ENCODE data around the gene ZNF823.
A peak's percentile ranks its signal among the peaks of the same experiment; 100 is the strongest.

ZNF823 gene

GRCh38 chr19:11704626-11705025 is 34.1 kb downstream of the ZNF823 start:
- H3K36me3 ChIP-seq (ENCODE audit: control insufficient read depth in 2 of 2, insufficient read depth in 2 of 2, low read length in 2 of 2): no peaks in the 10 kb centered on the region
- H3K27me3 ChIP-seq (ENCODE audit: control insufficient read depth in 2 of 2, insufficient read depth in 2 of 2, low read length in 2 of 2): no peaks in the 10 kb centered on the region
- no peak overlapping the region for H3K4me3 ChIP-seq (ENCODE audit: low read length in 2 of 2)
- no peak overlapping the region for H3K9ac ChIP-seq (ENCODE audit: low read depth in 1 of 2, low read length in 2 of 2)
- H3K4me1 ChIP-seq (ENCODE audit: control insufficient read depth in 2 of 2, insufficient read depth in 2 of 2, low read length in 2 of 2): no peaks in the 10 kb centered on the region
- H3K9me3 ChIP-seq (ENCODE audit: control insufficient read depth in 2 of 2, low read length in 2 of 2): no peaks in the 10 kb centered on the region
- H3K27ac ChIP-seq (ENCODE audit: low read depth in 2 of 2, low read length in 2 of 2): no peak overlapping the region

- H3K36me3 ChIP-seq (ENCODE audit: control insufficient read depth in 2 of 2, insufficient read depth in 2 of 2, low read length in 2 of 2): no peaks in the 10 kb centered on the region
- H3K27ac ChIP-seq (ENCODE audit: low read depth in 2 of 2, low read length in 2 of 2): no peak overlapping the region
Observed at GRCh38 chr19:11699931-11700794, 38.6 kb downstream of the ZNF823 start.

GRCh38 chr19:11698231-11698630 is 40.5 kb downstream of the ZNF823 start:
- H3K36me3 ChIP-seq (ENCODE audit: control insufficient read depth in 2 of 2, insufficient read depth in 2 of 2, low read length in 2 of 2): no peaks in the 10 kb centered on the region
- H3K4me1 ChIP-seq (ENCODE audit: control insufficient read depth in 2 of 2, insufficient read depth in 2 of 2, low read length in 2 of 2): peaks cover 6 to 12% of the 10 kb centered on the region in 2 donors
- H3K9me3 ChIP-seq (ENCODE audit: control insufficient read depth in 2 of 2, low read length in 2 of 2): no peaks in the 10 kb centered on the region
- no peak overlapping the region for H3K4me3 ChIP-seq (ENCODE audit: low read length in 2 of 2)
- no peak overlapping the region for H3K9ac ChIP-seq (ENCODE audit: low read depth in 1 of 2, low read length in 2 of 2)
- no peaks in the 10 kb centered on the region for H3K27me3 ChIP-seq (ENCODE audit: control insufficient read depth in 2 of 2, insufficient read depth in 2 of 2, low read length in 2 of 2)
- H3K27ac ChIP-seq (ENCODE audit: low read depth in 2 of 2, low read length in 2 of 2): no peak overlapping the region

More at GRCh38 chr19:11699931-11700794, 38.6 kb downstream of the ZNF823 start:
- Histone ChIP-seq H3K4me1 (ENCODE audit: control insufficient read depth in 2 of 2, insufficient read depth in 2 of 2, low read length in 2 of 2) (peaks cover 0 to 2% of the 10 kb centered on the region in 2 donors), H3K9me3 (ENCODE audit: control insufficient read depth in 2 of 2, low read length in 2 of 2) (no peaks in the 10 kb centered on the region), H3K27me3 (ENCODE audit: control insufficient read depth in 2 of 2, insufficient read depth in 2 of 2, low read length in 2 of 2) (no peaks in the 10 kb centered on the region), H3K4me3 (ENCODE audit: low read length in 2 of 2) (no peak overlapping the region), H3K9ac (ENCODE audit: low read depth in 1 of 2, low read length in 2 of 2) (no peak overlapping the region)

- H3K27me3 ChIP-seq (ENCODE audit: control insufficient read depth in 2 of 2, insufficient read depth in 2 of 2, low read length in 2 of 2): no peaks in the 10 kb centered on the region
- H3K36me3 ChIP-seq (ENCODE audit: control insufficient read depth in 2 of 2, insufficient read depth in 2 of 2, low read length in 2 of 2): no peaks in the 10 kb centered on the region
- no peak overlapping the region for H3K4me3 ChIP-seq (ENCODE audit: low read length in 2 of 2)
- peaks cover 6 to 12% of the 10 kb centered on the region in 2 donors for H3K4me1 ChIP-seq (ENCODE audit: control insufficient read depth in 2 of 2, insufficient read depth in 2 of 2, low read length in 2 of 2)
- H3K9ac ChIP-seq (ENCODE audit: low read depth in 1 of 2, low read length in 2 of 2): no peak overlapping the region
- H3K9me3 ChIP-seq (ENCODE audit: control insufficient read depth in 2 of 2, low read length in 2 of 2): no peaks in the 10 kb centered on the region
- H3K27ac ChIP-seq (ENCODE audit: low read depth in 2 of 2, low read length in 2 of 2): no peak overlapping the region
Observed at GRCh38 chr19:11697284-11697855, 41.4 kb downstream of the ZNF823 start.

GRCh38 chr19:11694533-11695439 is 44.0 kb downstream of the ZNF823 start:
- Histone ChIP-seq H3K36me3 (ENCODE audit: control insufficient read depth in 2 of 2, insufficient read depth in 2 of 2, low read length in 2 of 2) (no peaks in the 10 kb centered on the region), H3K27me3 (ENCODE audit: control insufficient read depth in 2 of 2, insufficient read depth in 2 of 2, low read length in 2 of 2) (no peaks in the 10 kb centered on the region), H3K9me3 (ENCODE audit: control insufficient read depth in 2 of 2, low read length in 2 of 2) (no peaks in the 10 kb centered on the region), H3K9ac (ENCODE audit: low read depth in 1 of 2, low read length in 2 of 2) (peak overlapping the region; percentile 60 to 77), H3K4me3 (ENCODE audit: low read length in 2 of 2) (peak overlapping the region; percentile 72 to 81), H3K27ac (ENCODE audit: low read depth in 2 of 2, low read length in 2 of 2) (peak overlapping the region in 1 of 2 donors; percentile 60), H3K4me1 (ENCODE audit: control insufficient read depth in 2 of 2, insufficient read depth in 2 of 2, low read length in 2 of 2) (peaks cover 6 to 12% of the 10 kb centered on the region in 2 donors)

GRCh38 chr19:11693505-11694499 is 44.9 kb downstream of the ZNF823 start:
- H3K9me3 ChIP-seq (ENCODE audit: control insufficient read depth in 2 of 2, low read length in 2 of 2): no peaks in the 10 kb centered on the region
- H3K27me3 ChIP-seq (ENCODE audit: control insufficient read depth in 2 of 2, insufficient read depth in 2 of 2, low read length in 2 of 2): no peaks in the 10 kb centered on the region
- peak overlapping the region; percentile 60 to 77 for H3K9ac ChIP-seq (ENCODE audit: low read depth in 1 of 2, low read length in 2 of 2)
- H3K36me3 ChIP-seq (ENCODE audit: control insufficient read depth in 2 of 2, insufficient read depth in 2 of 2, low read length in 2 of 2): no peaks in the 10 kb centered on the region
- H3K4me3 ChIP-seq (ENCODE audit: low read length in 2 of 2): peak overlapping the region; percentile 72 to 81
- H3K27ac ChIP-seq (ENCODE audit: low read depth in 2 of 2, low read length in 2 of 2): peak overlapping the region in 1 of 2 donors; percentile 60
- peaks cover 6 to 12% of the 10 kb centered on the region in 2 donors for H3K4me1 ChIP-seq (ENCODE audit: control insufficient read depth in 2 of 2, insufficient read depth in 2 of 2, low read length in 2 of 2)

GRCh38 chr19:11692127-11692790 is 46.5 kb downstream of the ZNF823 start:
- H3K4me3 ChIP-seq (ENCODE audit: low read length in 2 of 2): no peak overlapping the region
- no peaks in the 10 kb centered on the region for H3K27me3 ChIP-seq (ENCODE audit: control insufficient read depth in 2 of 2, insufficient read depth in 2 of 2, low read length in 2 of 2)
- no peaks in the 10 kb centered on the region for H3K9me3 ChIP-seq (ENCODE audit: control insufficient read depth in 2 of 2, low read length in 2 of 2)
- H3K4me1 ChIP-seq (ENCODE audit: control insufficient read depth in 2 of 2, insufficient read depth in 2 of 2, low read length in 2 of 2): peaks cover 6 to 12% of the 10 kb centered on the region in 2 donors
- no peaks in the 10 kb centered on the region for H3K36me3 ChIP-seq (ENCODE audit: control insufficient read depth in 2 of 2, insufficient read depth in 2 of 2, low read length in 2 of 2)
- no peak overlapping the region for H3K9ac ChIP-seq (ENCODE audit: low read depth in 1 of 2, low read length in 2 of 2)
- no peak overlapping the region for H3K27ac ChIP-seq (ENCODE audit: low read depth in 2 of 2, low read length in 2 of 2)

- H3K9ac ChIP-seq (ENCODE audit: low read depth in 1 of 2, low read length in 2 of 2): no peak overlapping the region
- no peaks in the 10 kb centered on the region for H3K36me3 ChIP-seq (ENCODE audit: control insufficient read depth in 2 of 2, insufficient read depth in 2 of 2, low read length in 2 of 2)
- no peak overlapping the region for H3K27ac ChIP-seq (ENCODE audit: low read depth in 2 of 2, low read length in 2 of 2)
- no peaks in the 10 kb centered on the region for H3K4me1 ChIP-seq (ENCODE audit: control insufficient read depth in 2 of 2, insufficient read depth in 2 of 2, low read length in 2 of 2)
- H3K4me3 ChIP-seq (ENCODE audit: low read length in 2 of 2): no peak overlapping the region
- no peaks in the 10 kb centered on the region for H3K27me3 ChIP-seq (ENCODE audit: control insufficient read depth in 2 of 2, insufficient read depth in 2 of 2, low read length in 2 of 2)
- H3K9me3 ChIP-seq (ENCODE audit: control insufficient read depth in 2 of 2, low read length in 2 of 2): peaks cover 12 to 14% of the 10 kb centered on the region in 2 donors
Observed at GRCh38 chr19:11685676-11686650, 52.8 kb downstream of the ZNF823 start.
